GM06990 (cell line): ENCODE results near the gene TXNDC2.

ENCODE experiments used
- DNase-seq: peaks from one replicate; pipeline ENCODE4 v3.0.0-alpha.2; 2011; ENCODE audit not compliant: insufficient read length; ENCODE audit errors: extremely low read depth
- H3K27me3 ChIP-seq: replicated peaks from 2 replicates; pipeline ENCODE4 v1.6.0; 2011; ENCODE audit warnings: low read length; ENCODE audit not compliant: control insufficient read depth, insufficient read depth
- H3K36me3 ChIP-seq: 2 replicates; pipeline ENCODE4 v1.5.1; 2011; ENCODE audit warnings: low read length; ENCODE audit not compliant: control insufficient read depth, insufficient read depth
- H3K4me3 ChIP-seq: replicated peaks from 2 replicates; pipeline ENCODE4 v1.5.1; 2011; ENCODE audit warnings: low read depth, mild to moderate bottlenecking, control low read depth, low read length
- CTCF ChIP-seq: IDR thresholded peaks from 2 replicates; pipeline ENCODE4 v1.5.1; 2011; ENCODE audit warnings: low read length, control low read depth, mild to moderate bottlenecking, inconsistent platforms; ENCODE audit not compliant: insufficient read depth, poor library complexity, severe bottlenecking

The TXNDC2 gene

GRCh38 chr18:9913526-9914333, 28.0 kb downstream of the TXNDC2 start, which contains the start of gene VAPA:
Gene VAPA, plus strand, starts transcription at chr18:9914016. Its CDS starts 241 bp downstream, at chr18:9914257.
- TF ChIP-seq CTCF, result no peak
- H3K27me3 ChIP-seq, result no peaks in the 10 kb centered on the region
- H3K4me3 ChIP-seq, result peak within 1 kb of the TSS; percentile 89
- H3K36me3 ChIP-seq, result no peaks in the 10 kb centered on the region
- peak; percentile 100 for DNase-seq

- DNase-seq, result no peak
- no peaks in the 10 kb centered on the region for H3K36me3 ChIP-seq
- no peaks in the 10 kb centered on the region for H3K27me3 ChIP-seq
- no peak for TF ChIP-seq CTCF
- H3K4me3 ChIP-seq, result peak overlapping the region; percentile 89
Measured at GRCh38 chr18:9914334-9914583, 28.5 kb downstream of the TXNDC2 start.

- no peak for TF ChIP-seq CTCF
- peak overlapping the region; percentile 89 for H3K4me3 ChIP-seq
- no peaks in the 10 kb centered on the region for H3K36me3 ChIP-seq
- DNase-seq, result peak; percentile 79
- H3K27me3 ChIP-seq, result no peaks in the 10 kb centered on the region
Measured at GRCh38 chr18:9914584-9915290, 29.0 kb downstream of the TXNDC2 start.

GRCh38 chr18:9915291-9916076, 29.7 kb downstream of the TXNDC2 start:
- no peaks in the 10 kb centered on the region for H3K36me3 ChIP-seq
- no peaks in the 10 kb centered on the region for H3K27me3 ChIP-seq
- peak overlapping the region; percentile 89 for H3K4me3 ChIP-seq
- TF ChIP-seq CTCF, result no peak
- no peak for DNase-seq

GRCh38 chr18:9916077-9916639, 30.4 kb downstream of the TXNDC2 start:
- Histone ChIP-seq H3K4me3 (peak overlapping the region; percentile 89), H3K36me3 (no peaks in the 10 kb centered on the region), H3K27me3 (no peaks in the 10 kb centered on the region)
- TF ChIP-seq CTCF, result no peak
- no peak for DNase-seq
